ENCODE data around the gene PNLIPRP1. TPM values are rescaled to one million over a fixed set of nuclear protein-coding genes. Genes with fewer than 3 reads are reported as not detected.

The PNLIPRP1 gene
- total RNA-seq, 1 experiment from 2014 or later = 1.6 TPM

GRCh38 chr10:116631871-116632295, 41.1 kb downstream of the PNLIPRP1 start:
- H3K27ac ChIP-seq (ENCODE audit: low read depth, low read length) = no peak overlapping the region
- no peaks in the 10 kb centered on the region for H3K79me2 ChIP-seq (ENCODE audit: insufficient read depth, low read length)
- no peaks in the 10 kb centered on the region for H3K9me2 ChIP-seq (ENCODE audit: insufficient read depth)
- H4K20me1 ChIP-seq (ENCODE audit: insufficient read depth) = no peaks in the 10 kb centered on the region
- RAD21 ChIA-PET (ENCODE audit: low non-redundant PET in 1 of 2, low total read pairs in 2 of 2, uncharacterized antibody in 2 of 2, unreplicated experiment in 2 of 2) = no interaction called here
- CTCF ChIA-PET = interaction anchor here (0.8 kb wide), 1 partner anchor 156 kb away, joined by 3 read pairs; no protein-coding TSS in a partner anchor
- H3K4me3 ChIP-seq (replicated peaks in 1 of 2; ENCODE audit: low read depth in 1 of 2, low read length in 2 of 2) = no peak overlapping the region
- BruUV-seq (replicated peaks) = no TSS peak
- TF ChIP-seq EZH2phosphoT487 (IDR thresholded peaks at IDR 0.05; ENCODE audit: borderline replicate concordance) = no peak
- no peak for TF ChIP-seq ZNF274 (IDR thresholded peaks at IDR 0.05; ENCODE audit: low read depth, low read length)
- TF ChIP-seq ATF3 (IDR thresholded peaks at IDR 0.05) = no peak
- no peak for TF ChIP-seq SP1 (IDR thresholded peaks at IDR 0.05; ENCODE audit: low read depth)
- intact Hi-C loops (cut with micrococcal nuclease) = no loop called here
- H3K9me3 ChIP-seq (ENCODE audit: control insufficient read depth in 1 of 2, insufficient read depth in 1 of 2, low read depth in 1 of 2, low read length in 2 of 2) = no peaks in the 10 kb centered on the region
- no peak overlapping the region for H3K4me2 ChIP-seq (ENCODE audit: low read length)
- no peak overlapping the region for H3K9ac ChIP-seq (ENCODE audit: low read length)
- POLR2A ChIA-PET = no interaction called here
- ATAC-seq (no peak), DNase-seq (ENCODE audit: low read depth, low spot score) (no peak)
- H2AFZ ChIP-seq (ENCODE audit: low read depth, low read length, poor library complexity, severe bottlenecking) = no peak overlapping the region
- H3K27me3 ChIP-seq (ENCODE audit: insufficient read depth, low read length) = no peaks in the 10 kb centered on the region
- no peaks in the 10 kb centered on the region for H3K36me3 ChIP-seq (ENCODE audit: control insufficient read depth in 1 of 2, insufficient read depth in 2 of 2, low read length in 2 of 2)
- peaks cover 11 to 29% of the 10 kb centered on the region in 2 experiments for H3K4me1 ChIP-seq (ENCODE audit: control insufficient read depth in 1 of 2, insufficient read depth in 2 of 2, low read length in 2 of 2)

GRCh38 chr10:116632596-116633215, 41.9 kb downstream of the PNLIPRP1 start:
- H3K79me2 ChIP-seq (ENCODE audit: insufficient read depth, low read length) = no peaks in the 10 kb centered on the region
- no peaks in the 10 kb centered on the region for H3K9me3 ChIP-seq (ENCODE audit: control insufficient read depth in 1 of 2, insufficient read depth in 1 of 2, low read depth in 1 of 2, low read length in 2 of 2)
- ATAC-seq (no peak), DNase-seq (ENCODE audit: low read depth, low spot score) (no peak)
- no peak overlapping the region for H3K9ac ChIP-seq (ENCODE audit: low read length)
- no peaks in the 10 kb centered on the region for H3K36me3 ChIP-seq (ENCODE audit: control insufficient read depth in 1 of 2, insufficient read depth in 2 of 2, low read length in 2 of 2)
- RAD21 ChIA-PET (ENCODE audit: low non-redundant PET in 1 of 2, low total read pairs in 2 of 2, uncharacterized antibody in 2 of 2, unreplicated experiment in 2 of 2) = no interaction called here
- no peaks in the 10 kb centered on the region for H3K27me3 ChIP-seq (ENCODE audit: insufficient read depth, low read length)
- no TSS peak for BruUV-seq (replicated peaks)
- CTCF ChIA-PET = no interaction called here
- intact Hi-C loops (cut with micrococcal nuclease) = no loop called here
- no peak overlapping the region for H2AFZ ChIP-seq (ENCODE audit: low read depth, low read length, poor library complexity, severe bottlenecking)
- H3K27ac ChIP-seq (ENCODE audit: low read depth, low read length) = no peak overlapping the region
- peaks cover 11 to 21% of the 10 kb centered on the region in 2 experiments for H3K4me1 ChIP-seq (ENCODE audit: control insufficient read depth in 1 of 2, insufficient read depth in 2 of 2, low read length in 2 of 2)
- POLR2A ChIA-PET = no interaction called here
- no peaks in the 10 kb centered on the region for H3K9me2 ChIP-seq (ENCODE audit: insufficient read depth)
- H3K4me2 ChIP-seq (ENCODE audit: low read length) = no peak overlapping the region
- H4K20me1 ChIP-seq (ENCODE audit: insufficient read depth) = no peaks in the 10 kb centered on the region
- no peak overlapping the region for H3K4me3 ChIP-seq (replicated peaks in 1 of 2; ENCODE audit: low read depth in 1 of 2, low read length in 2 of 2)
- TF ChIP-seq REST (IDR thresholded peaks at IDR 0.05; ENCODE audit: low read depth) (no peak), ZBTB33 (IDR thresholded peaks at IDR 0.05; ENCODE audit: extremely low read depth, insufficient replicate concordance, low read length) (no peak), SIN3A (IDR thresholded peaks at IDR 0.05; ENCODE audit: low read depth) (no peak), RAD21 (IDR thresholded peaks at IDR 0.05; ENCODE audit: low read depth) (no peak), FOSL1 (IDR thresholded peaks at IDR 0.05; ENCODE audit: low read depth) (no peak), CTCF (IDR thresholded peaks at IDR 0.05 in 2 of 3, conservative IDR thresholded peaks at IDR 0.05 in 1 of 3; ENCODE audit: borderline replicate concordance in 1 of 3, insufficient read depth in 1 of 3, low read depth in 2 of 3, low read length in 2 of 3) (no peak), YY1 (IDR thresholded peaks at IDR 0.05; ENCODE audit: extremely low read depth, insufficient replicate concordance, low read depth, low read length) (no peak)
